DOHH2 (cell line): ENCODE measurements around the gene DEFB124.
A peak's percentile ranks its signal among the peaks of the same experiment; 100 is the strongest.
"Not testable (repeated sequence)": the region's sequence is repeated elsewhere in the genome, so short reads cannot be mapped to it uniquely, and the experiment has no call there.

ENCODE experiments used
- H3F3A ChIP-seq: fragments of 200-600 bp; sonication (generic), shearing (Covaris generic); 2 replicates; pipeline ENCODE4 v1.6.0; 2016; ENCODE audit warnings: antibody characterized with exemption, mild to moderate bottlenecking; ENCODE audit not compliant: control insufficient read depth, insufficient read depth
- H3K27ac ChIP-seq: fragments of 200-600 bp; sonication (generic); 2 replicates; pipeline ENCODE4 v1.5.1; 2014; ENCODE audit warnings: low read depth, mild to moderate bottlenecking, low read length, moderate library complexity
- H3K27me3 ChIP-seq: fragments of 200-600 bp; sonication (generic); 2 replicates; pipeline ENCODE4 v1.6.1; 2014; ENCODE audit warnings: mild to moderate bottlenecking, low read length, mixed read lengths; ENCODE audit not compliant: control insufficient read depth
- H3K36me3 ChIP-seq: fragments of 200-600 bp; sonication (generic); 2 replicates; pipeline ENCODE4 v1.6.1; 2014; ENCODE audit warnings: mild to moderate bottlenecking, low read length, moderate library complexity, mixed read lengths; ENCODE audit not compliant: control insufficient read depth
- H3K4me1 ChIP-seq: fragments of 200-600 bp; sonication (generic); 2 replicates; pipeline ENCODE4 v1.6.1; 2014; ENCODE audit warnings: mild to moderate bottlenecking, low read length, mixed read lengths; ENCODE audit not compliant: control insufficient read depth
- H3K4me2 ChIP-seq: fragments of 200-600 bp; sonication (generic); 2 replicates; pipeline ENCODE4 v1.6.0; 2014; ENCODE audit warnings: mild to moderate bottlenecking, low read length, moderate library complexity
- H3K4me3 ChIP-seq: fragments of 200-600 bp; sonication (generic); 2 replicates; pipeline ENCODE4 v1.5.1; 2014; ENCODE audit warnings: mild to moderate bottlenecking, low read length, mixed read lengths
- H3K79me2 ChIP-seq: fragments of 200-600 bp; sonication (generic); 2 replicates; pipeline ENCODE4 v1.6.1; 2014; ENCODE audit warnings: mild to moderate bottlenecking, low read length, mixed read lengths; ENCODE audit not compliant: control insufficient read depth
- H3K9me2 ChIP-seq: fragments of 200-600 bp; sonication (generic); replicated peaks from 2 replicates; pipeline ENCODE4 v1.6.1; 2014; ENCODE audit warnings: mild to moderate bottlenecking, low read length, mixed read lengths; ENCODE audit not compliant: control insufficient read depth
- H3K9me3 ChIP-seq: fragments of 200-600 bp; sonication (generic); 2 replicates; pipeline ENCODE4 v1.6.1; 2014; ENCODE audit warnings: antibody characterized with exemption, low read length, mixed read lengths; ENCODE audit not compliant: control insufficient read depth, insufficient read depth
- H4K20me1 ChIP-seq: fragments of 200-600 bp; sonication (generic); 2 replicates; pipeline ENCODE4 v1.6.0; 2014; ENCODE audit warnings: low read depth, mild to moderate bottlenecking, antibody characterized with exemption, low read length, moderate library complexity; ENCODE audit not compliant: control insufficient read depth, insufficient read depth
- CTCF ChIP-seq: fragments of 200-600 bp; sonication (generic); IDR thresholded peaks from one replicate; pipeline ENCODE4 v1.5.1; 2014; ENCODE audit warnings: antibody characterized with exemption, mild to moderate bottlenecking, low read depth, low read length; ENCODE audit not compliant: poor library complexity, severe bottlenecking
- EZH2phosphoT487 ChIP-seq: fragments of 200-600 bp; sonication (generic); IDR thresholded peaks from 2 replicates; pipeline ENCODE4 v1.6.1; 2017; ENCODE audit warnings: borderline replicate concordance, mild to moderate bottlenecking, antibody characterized with exemption, low read length, moderate library complexity, mixed read lengths

Gene DEFB124

GRCh38 chr20:31474758-31475427 is at the start of gene DEFB124, which contains the start of gene REM1:
Gene DEFB124, minus strand, starts transcription at chr20:31475127. Its CDS starts 2,114 bp downstream, at chr20:31473013.
Gene REM1, plus strand, starts transcription at chr20:31475288. Its CDS starts 1,158 bp downstream, at chr20:31476446.
- Histone ChIP-seq H3K27ac (no peak within 1 kb of the TSS), H3K79me2 (no peaks in the 10 kb centered on the region), H3K4me3 (no peak within 1 kb of the TSS), H3K9me3 (no peaks in the 10 kb centered on the region), H3K4me2 (peak within 1 kb of the TSS; percentile 51), H3F3A (no peaks in the 10 kb centered on the region), H4K20me1 (no peaks in the 10 kb centered on the region), H3K9me2 (no peaks in the 10 kb centered on the region), H3K27me3 (0 out of 2 replicates have a peak, but pooled peaks cover 9% of the 10 kb centered on the region), H3K36me3 (no peaks in the 10 kb centered on the region), H3K4me1 (peaks cover 21% of the 10 kb centered on the region)
- TF ChIP-seq EZH2phosphoT487 (no peak), CTCF (no peak)

GRCh38 chr20:31523361-31524283 is 48.7 kb upstream of the DEFB124 start:
- Histone ChIP-seq H3K4me2 (no peak overlapping the region), H3K36me3 (peaks cover 58% of the 10 kb centered on the region), H3K9me3 (no peaks in the 10 kb centered on the region)

DNA sequence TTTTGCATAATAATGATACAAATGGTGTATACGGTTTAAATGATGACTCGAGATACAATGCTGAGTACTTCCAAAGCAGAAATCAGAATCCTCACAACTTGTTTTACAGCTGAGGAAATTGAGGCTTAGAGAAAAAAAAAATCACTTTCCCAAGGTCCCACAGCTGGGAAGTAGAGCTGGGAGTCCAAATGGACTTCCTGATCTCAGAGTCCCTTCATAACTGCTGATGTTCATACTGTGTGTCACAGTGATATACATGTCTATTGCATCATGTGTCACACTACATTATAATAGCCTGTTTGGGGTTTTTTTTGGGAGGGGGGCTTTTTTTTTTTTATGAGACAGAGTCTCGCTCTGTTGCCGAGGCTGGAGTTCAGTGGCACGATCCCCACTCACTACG is 47.8 kb upstream of the DEFB124 start:
- H3K27me3 ChIP-seq: no peaks in the 10 kb centered on the region
- H3F3A ChIP-seq: no peaks in the 10 kb centered on the region
- H3K9me2 ChIP-seq: no peaks in the 10 kb centered on the region
- no peaks in the 10 kb centered on the region for H3K4me1 ChIP-seq
- no peak overlapping the region for H3K27ac ChIP-seq
- H3K36me3 ChIP-seq: peaks cover 50% of the 10 kb centered on the region
- no peaks in the 10 kb centered on the region for H3K9me3 ChIP-seq
- peaks cover 77% of the 10 kb centered on the region for H3K79me2 ChIP-seq
- H3K4me2 ChIP-seq: no peak overlapping the region
- H3K4me3 ChIP-seq: no peak overlapping the region
- TF ChIP-seq EZH2phosphoT487: no peak
- no peak for TF ChIP-seq CTCF
- H4K20me1 ChIP-seq: no peaks in the 10 kb centered on the region

More at GRCh38 chr20:31523361-31524283, 48.7 kb upstream of the DEFB124 start:
- Histone ChIP-seq H3F3A (no peaks in the 10 kb centered on the region), H3K4me3 (no peak overlapping the region), H3K9me2 (no peaks in the 10 kb centered on the region), H3K27me3 (no peaks in the 10 kb centered on the region), H3K79me2 (peaks cover 69% of the 10 kb centered on the region), H3K4me1 (no peaks in the 10 kb centered on the region), H3K27ac (no peak overlapping the region), H4K20me1 (no peaks in the 10 kb centered on the region)
- TF ChIP-seq EZH2phosphoT487 (no peak), CTCF (no peak)

DNA sequence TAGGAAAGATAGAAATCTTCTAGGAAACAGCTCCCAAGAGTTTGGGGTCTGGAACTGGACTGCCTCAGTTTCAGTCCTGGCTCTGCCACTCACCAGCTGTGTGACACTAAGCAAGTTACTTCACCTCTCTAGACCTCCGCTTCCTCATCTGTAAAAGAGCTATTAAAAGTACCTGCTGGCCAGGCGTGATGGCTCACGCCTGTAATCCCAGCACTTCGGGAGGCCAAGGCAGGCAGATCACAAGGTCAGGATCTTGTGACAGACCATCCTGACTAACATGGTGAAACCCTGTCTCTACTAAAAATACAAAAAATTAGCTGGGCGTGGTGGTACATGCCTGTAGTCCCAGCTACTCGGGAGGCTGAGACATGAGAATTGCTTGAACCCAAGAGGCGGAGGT is 46.3 kb upstream of the DEFB124 start:
- H3K4me2 ChIP-seq, H3K27ac ChIP-seq, H3K27me3 ChIP-seq, H3F3A ChIP-seq, H3K9me2 ChIP-seq, H3K9me3 ChIP-seq, H4K20me1 ChIP-seq, H3K4me3 ChIP-seq: not testable (repeated sequence)
- peaks cover 11% of the 10 kb centered on the region for H3K4me1 ChIP-seq
- H3K79me2 ChIP-seq: peaks cover 87% of the 10 kb centered on the region
- peaks cover 51% of the 10 kb centered on the region for H3K36me3 ChIP-seq
